ENCODE results near the gene GAL3ST2.
"Not testable (repeated sequence)": the region's sequence is repeated elsewhere in the genome, so short reads cannot be mapped to it uniquely, and the experiment has no call there.

Gene GAL3ST2

GRCh38 chr2:241809383-241810306, 33.0 kb downstream of the GAL3ST2 start:
- no peak for DNase-seq (ENCODE audit: low read depth in 2 of 2)

- no peak for DNase-seq (ENCODE audit: low read depth in 2 of 2)
Observed at GRCh38 chr2:241810307-241811200, 33.9 kb downstream of the GAL3ST2 start.

GRCh38 chr2:241811201-241811951, 34.8 kb downstream of the GAL3ST2 start:
- no peak for DNase-seq (ENCODE audit: low read depth in 2 of 2)

GRCh38 chr2:241811952-241812729, 35.5 kb downstream of the GAL3ST2 start:
- DNase-seq (ENCODE audit: low read depth in 2 of 2) = no peak

- no peak for DNase-seq (ENCODE audit: low read depth in 2 of 2)
Observed at GRCh38 chr2:241812730-241813643, 36.4 kb downstream of the GAL3ST2 start.

- no peak for DNase-seq (ENCODE audit: low read depth in 2 of 2)
Observed at GRCh38 chr2:241813644-241814392, 37.2 kb downstream of the GAL3ST2 start.

GRCh38 chr2:241814393-241814642, 37.7 kb downstream of the GAL3ST2 start:
- DNase-seq (ENCODE audit: low read depth in 2 of 2) = no peak

GRCh38 chr2:241814643-241815476, 38.2 kb downstream of the GAL3ST2 start:
- no peak for DNase-seq (ENCODE audit: low read depth in 2 of 2)

GRCh38 chr2:241815477-241816430, 39.1 kb downstream of the GAL3ST2 start:
- DNase-seq (ENCODE audit: low read depth in 2 of 2) = no peak

- DNase-seq (ENCODE audit: low read depth in 2 of 2) = no peak
Observed at GRCh38 chr2:241816431-241817121, 40.0 kb downstream of the GAL3ST2 start.

- DNase-seq (ENCODE audit: low read depth in 2 of 2) = no peak
Observed at GRCh38 chr2:241817126-241817820, 40.7 kb downstream of the GAL3ST2 start.

- DNase-seq (ENCODE audit: low read depth in 2 of 2) = not testable (repeated sequence)
Observed at GRCh38 chr2:241817821-241818215, 41.2 kb downstream of the GAL3ST2 start.

- no peak for DNase-seq (ENCODE audit: low read depth in 2 of 2)
Observed at GRCh38 chr2:241818229-241818942, 41.8 kb downstream of the GAL3ST2 start.

GRCh38 chr2:241818943-241819270, 42.3 kb downstream of the GAL3ST2 start:
- no peak for DNase-seq (ENCODE audit: low read depth in 2 of 2)

- not testable (repeated sequence) for DNase-seq (ENCODE audit: low read depth in 2 of 2)
Observed at GRCh38 chr2:241819947-241820624, 43.5 kb downstream of the GAL3ST2 start.

Measured in stimulated activated CD8-positive, alpha-beta memory T cell treated with anti-CD3 and anti-CD28 coated beads, Interleukin-2, amount 100 ng/mL, for 1 hour (primary cell).